ENCODE data around the gene GFOD1.
"Not testable (repeated sequence)": the region's sequence is repeated elsewhere in the genome, so short reads cannot be mapped to it uniquely, and the experiment has no call there.

DNA sequence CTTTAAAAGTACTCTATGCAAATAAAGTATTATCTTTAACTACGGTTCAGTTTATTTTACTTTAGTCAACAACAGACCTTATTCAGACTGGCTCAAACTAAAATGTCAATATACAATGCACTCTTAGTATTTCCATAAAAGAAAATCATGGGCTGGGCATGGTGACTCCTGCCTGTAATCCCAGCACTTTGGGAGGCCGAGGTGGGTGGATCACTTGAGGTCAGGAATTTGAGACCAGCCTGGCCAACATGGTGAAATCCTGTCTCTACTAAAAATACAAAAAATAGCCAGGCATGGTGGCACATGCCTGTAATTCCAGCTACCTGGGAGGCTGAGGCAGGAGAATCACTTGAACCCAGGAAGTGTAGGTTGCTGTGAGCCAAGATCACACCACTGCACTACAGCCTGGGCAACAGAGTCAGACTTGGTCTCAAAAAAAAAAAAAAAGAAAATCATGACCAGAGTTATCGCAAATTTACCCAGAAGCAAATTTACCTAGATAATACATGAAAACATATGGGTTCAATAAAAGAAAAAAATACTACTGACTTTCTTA, 161.3 kb downstream of the GFOD1 start:
- TF ChIP-seq CTCF, POLR2A (IDR thresholded peaks at IDR 0.05): not testable (repeated sequence)

Data from esophagus squamous epithelium (tissue), 4 donors.